Mesenchymal stem cell (in vitro differentiated cells and primary cell): ENCODE measurements around the gene CTAGE9.

Experiments used
- DNase-seq: peaks from one replicate; pipeline ENCODE4 v3.0.0-alpha.2; 2013
- H2AFZ ChIP-seq: one replicate; pipeline ENCODE4 v1.6.1; 2013; ENCODE audit warnings: low read depth, mild to moderate bottlenecking, control low read depth, inconsistent platforms, low read length, moderate library complexity
- H2AK5ac ChIP-seq: 2 replicates; pipeline ENCODE4 v1.6.1; 2013; ENCODE audit warnings: low read length, moderate library complexity, mild to moderate bottlenecking, inconsistent platforms; ENCODE audit not compliant: severe bottlenecking
- H2BK120ac ChIP-seq: one replicate; pipeline ENCODE4 v1.6.1; 2013; ENCODE audit warnings: low read depth, mild to moderate bottlenecking, inconsistent platforms, low read length, moderate library complexity
- H2BK12ac ChIP-seq, 2 experiments: one replicate each; pipeline ENCODE4 v1.6.1; 2013; ENCODE audit warnings: inconsistent platforms in 2 of 2, low read length in 2 of 2, mild to moderate bottlenecking in 2 of 2, moderate library complexity in 2 of 2, control low read depth in 1 of 2
- H2BK15ac ChIP-seq: one replicate; pipeline ENCODE4 v1.6.1; 2013; ENCODE audit warnings: mild to moderate bottlenecking, low read depth, inconsistent platforms; ENCODE audit not compliant: poor library complexity, severe bottlenecking
- H2BK5ac ChIP-seq: 2 replicates; pipeline ENCODE4 v1.6.1; 2013; ENCODE audit warnings: low read depth, mild to moderate bottlenecking, low read length, control low read depth, inconsistent platforms; ENCODE audit not compliant: poor library complexity, severe bottlenecking
- H3K14ac ChIP-seq, 2 experiments: one replicate each; pipeline ENCODE4 v1.6.1; 2013; ENCODE audit warnings: inconsistent platforms in 2 of 2, low read length in 2 of 2, control low read depth in 1 of 2, mild to moderate bottlenecking in 1 of 2, moderate library complexity in 1 of 2
- H3K18ac ChIP-seq, 2 experiments: one replicate each; pipeline ENCODE4 v1.6.1; 2013; ENCODE audit warnings: inconsistent platforms in 2 of 2, low read length in 2 of 2, control low read depth in 1 of 2, low read depth in 1 of 2, mild to moderate bottlenecking in 1 of 2
- H3K23ac ChIP-seq, 2 experiments: one replicate each; pipeline ENCODE4 v1.6.1; 2013; ENCODE audit warnings: inconsistent platforms in 2 of 2, low read length in 2 of 2, mild to moderate bottlenecking in 2 of 2, moderate library complexity in 2 of 2, control low read depth in 1 of 2
- H3K27ac ChIP-seq: 2 replicates; pipeline ENCODE4 v1.5.1; 2013; ENCODE audit warnings: mild to moderate bottlenecking, moderate library complexity, low read length, control low read depth, inconsistent platforms; ENCODE audit not compliant: poor library complexity, severe bottlenecking
- H3K27me3 ChIP-seq, 2 experiments: 2 replicates each; pipeline versions ENCODE4 v1.6.1 to v1.7.0; 2013; ENCODE audit warnings: low read length in 2 of 2, mild to moderate bottlenecking in 2 of 2, moderate library complexity in 2 of 2, control low read depth in 1 of 2, inconsistent platforms in 1 of 2; ENCODE audit not compliant: control insufficient read depth in 1 of 2, insufficient read depth in 1 of 2
- H3K36me3 ChIP-seq, 2 experiments: 2 replicates each; pipeline versions ENCODE4 v1.6.1 to v1.7.0; 2013; ENCODE audit warnings: low read length in 2 of 2, control low read depth in 1 of 2, inconsistent platforms in 1 of 2, low read depth in 1 of 2, mild to moderate bottlenecking in 1 of 2; ENCODE audit not compliant: insufficient read depth in 2 of 2, control insufficient read depth in 1 of 2
- H3K4ac ChIP-seq, 2 experiments: one replicate each; pipeline ENCODE4 v1.6.1; 2013; ENCODE audit warnings: inconsistent platforms in 2 of 2, low read length in 2 of 2, mild to moderate bottlenecking in 2 of 2, moderate library complexity in 2 of 2, control low read depth in 1 of 2, low read depth in 1 of 2
- H3K4me1 ChIP-seq: 2 replicates; pipeline ENCODE4 v1.6.1; 2013; ENCODE audit warnings: low read depth, low read length, control low read depth; ENCODE audit not compliant: control insufficient read depth, insufficient read depth
- H3K4me2 ChIP-seq: 2 replicates; pipeline ENCODE4 v1.6.1; 2013; ENCODE audit warnings: low read length, mild to moderate bottlenecking, inconsistent platforms; ENCODE audit not compliant: poor library complexity, severe bottlenecking
- H3K4me3 ChIP-seq, 2 experiments: 2 replicates each; pipeline versions ENCODE4 v1.5.1 to v1.7.0; 2013; ENCODE audit warnings: low read length in 2 of 2, mild to moderate bottlenecking in 2 of 2, control low read depth in 1 of 2, low read depth in 1 of 2; ENCODE audit not compliant: insufficient read depth in 1 of 2
- H3K79me1 ChIP-seq: replicated peaks from 2 replicates; pipeline ENCODE4 v1.6.1; 2013; ENCODE audit warnings: mild to moderate bottlenecking, control low read depth, low read length, inconsistent platforms; ENCODE audit not compliant: poor library complexity, severe bottlenecking
- H3K9ac ChIP-seq: 2 replicates; pipeline ENCODE4 v1.7.0; 2013; ENCODE audit warnings: mild to moderate bottlenecking, low read length, moderate library complexity
- H3K9me3 ChIP-seq: 2 replicates; pipeline ENCODE4 v1.7.0; 2013; ENCODE audit warnings: mild to moderate bottlenecking, low read length; ENCODE audit not compliant: control insufficient read depth
- H4K8ac ChIP-seq: one replicate; pipeline ENCODE4 v1.6.1; 2013; ENCODE audit warnings: inconsistent platforms, mild to moderate bottlenecking, low read length, moderate library complexity
- H4K91ac ChIP-seq: one replicate; pipeline ENCODE4 v1.6.1; 2013; ENCODE audit warnings: mild to moderate bottlenecking, low read length, inconsistent platforms
- WGBS: methylation state at CpG from one replicate; pipeline ENCODE4 v1.1.7; 2013; ENCODE audit warnings: mixed read lengths; 5-methylcytosine and 5-hydroxymethylcytosine counted together

The CTAGE9 gene

GRCh38 chr6:131740161-131740560 lies 29.3 kb upstream of the CTAGE9 start:
- H2BK12ac ChIP-seq: no peak overlapping the region
- H4K91ac ChIP-seq: no peak overlapping the region
- no peaks in the 10 kb centered on the region for H3K79me1 ChIP-seq
- no peaks in the 10 kb centered on the region for H3K36me3 ChIP-seq
- H3K27ac ChIP-seq: no peak overlapping the region
- no peak overlapping the region for H3K4me3 ChIP-seq
- H3K27me3 ChIP-seq: no peaks in the 10 kb centered on the region
- no peak overlapping the region for H2BK15ac ChIP-seq
- H4K8ac ChIP-seq: no peak overlapping the region
- H3K4ac ChIP-seq: no peak overlapping the region
- H2BK120ac ChIP-seq: no peak overlapping the region
- H2BK5ac ChIP-seq: no peak overlapping the region
- WGBS: 95% methylated on average over 3 of the region's 4 CpGs
- H3K9me3 ChIP-seq: no peaks in the 10 kb centered on the region
- H3K4me2 ChIP-seq: no peak overlapping the region
- peak overlapping the region in 1 of 2 experiments; percentile 21 for H3K18ac ChIP-seq
- no peak overlapping the region for H3K9ac ChIP-seq
- H2AK5ac ChIP-seq: no peak overlapping the region
- no peak for DNase-seq
- H3K4me1 ChIP-seq: peaks cover 1% of the 10 kb centered on the region
- no peak overlapping the region for H3K23ac ChIP-seq
- H3K14ac ChIP-seq: no peak overlapping the region
- H2AFZ ChIP-seq: no peak overlapping the region

GRCh38 chr6:131739136-131739535 lies 28.3 kb upstream of the CTAGE9 start:
- H3K4me1 ChIP-seq: peaks cover 1% of the 10 kb centered on the region
- no peak overlapping the region for H4K8ac ChIP-seq
- H2BK120ac ChIP-seq: no peak overlapping the region
- no peak overlapping the region for H2BK15ac ChIP-seq
- H3K36me3 ChIP-seq: no peaks in the 10 kb centered on the region
- no peak overlapping the region for H3K23ac ChIP-seq
- no peak overlapping the region for H2BK12ac ChIP-seq
- no peak overlapping the region for H3K4me2 ChIP-seq
- no peak overlapping the region for H2AFZ ChIP-seq
- no peak overlapping the region for H3K14ac ChIP-seq
- no peak overlapping the region for H3K18ac ChIP-seq
- 90% methylated on average over 5 of the region's 5 CpGs for WGBS
- H3K4me3 ChIP-seq: no peak overlapping the region
- no peak for DNase-seq
- no peaks in the 10 kb centered on the region for H3K79me1 ChIP-seq
- no peaks in the 10 kb centered on the region for H3K27me3 ChIP-seq
- H3K9ac ChIP-seq: no peak overlapping the region
- no peak overlapping the region for H3K27ac ChIP-seq
- no peak overlapping the region for H2AK5ac ChIP-seq
- H3K9me3 ChIP-seq: no peaks in the 10 kb centered on the region
- H4K91ac ChIP-seq: no peak overlapping the region
- no peak overlapping the region for H3K4ac ChIP-seq
- no peak overlapping the region for H2BK5ac ChIP-seq

GRCh38 chr6:131736811-131737210 lies 26.0 kb upstream of the CTAGE9 start:
- Histone ChIP-seq H2AFZ (no peak overlapping the region), H3K9me3 (no peaks in the 10 kb centered on the region), H4K8ac (no peak overlapping the region), H3K18ac (no peak overlapping the region), H2BK15ac (no peak overlapping the region), H3K4me2 (no peak overlapping the region), H4K91ac (no peak overlapping the region), H2BK12ac (no peak overlapping the region), H2BK5ac (no peak overlapping the region), H3K23ac (no peak overlapping the region), H3K4me3 (no peak overlapping the region), H3K9ac (no peak overlapping the region), H3K4me1 (peaks cover 3% of the 10 kb centered on the region), H3K79me1 (no peaks in the 10 kb centered on the region), H2AK5ac (no peak overlapping the region), H3K27me3 (no peaks in the 10 kb centered on the region), H3K27ac (no peak overlapping the region), H3K14ac (no peak overlapping the region), H2BK120ac (no peak overlapping the region), H3K36me3 (no peaks in the 10 kb centered on the region), H3K4ac (no peak overlapping the region)
- no peak for DNase-seq
- 97% methylated on average over 1 of the region's 1 CpG for WGBS

GRCh38 chr6:131736003-131736596 lies 25.3 kb upstream of the CTAGE9 start:
- Histone ChIP-seq H3K27ac (no peak overlapping the region), H3K79me1 (no peaks in the 10 kb centered on the region), H4K8ac (no peak overlapping the region), H3K36me3 (no peaks in the 10 kb centered on the region), H2AK5ac (no peak overlapping the region), H3K27me3 (no peaks in the 10 kb centered on the region), H3K18ac (no peak overlapping the region), H3K14ac (no peak overlapping the region), H3K23ac (no peak overlapping the region), H2BK120ac (peak overlapping the region; percentile 15), H2BK5ac (no peak overlapping the region), H3K4ac (no peak overlapping the region), H3K9ac (no peak overlapping the region), H3K4me3 (no peak overlapping the region), H2BK12ac (no peak overlapping the region), H3K4me2 (no peak overlapping the region), H2AFZ (no peak overlapping the region), H2BK15ac (no peak overlapping the region), H3K9me3 (no peaks in the 10 kb centered on the region), H4K91ac (no peak overlapping the region), H3K4me1 (peaks cover 3% of the 10 kb centered on the region)
- WGBS: 61% methylated on average over 4 of the region's 9 CpGs
- DNase-seq: no peak
